ENCODE data around the gene ATRNL1.

ATRNL1 gene

DNA sequence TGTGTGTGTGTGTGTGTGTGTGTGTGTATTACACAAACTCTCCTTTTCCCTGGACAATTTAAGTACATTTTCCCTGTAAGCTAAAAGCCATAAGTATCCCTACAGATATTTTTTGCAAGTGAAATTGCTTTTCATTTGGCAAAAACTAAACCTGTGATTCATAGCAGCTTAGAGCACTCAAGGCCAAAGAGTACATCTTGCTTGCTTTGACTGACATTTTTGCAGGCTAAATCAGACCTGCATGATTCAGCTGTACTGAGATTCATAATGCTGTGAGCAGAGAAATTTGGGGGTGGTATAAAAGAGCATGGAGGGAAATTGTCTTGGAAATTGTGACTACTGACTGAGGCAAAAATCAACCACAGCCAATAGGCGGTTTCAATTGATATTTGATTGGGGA lies 679.4 kb downstream of the ATRNL1 start:
- no peak for TF ChIP-seq EZH2 (IDR thresholded peaks at IDR 0.05; ENCODE audit: borderline replicate concordance, low read depth, low read length, severe bottlenecking)
- TF ChIP-seq CTCF (IDR thresholded peaks at IDR 0.05; ENCODE audit: borderline replicate concordance, extremely low read depth, low read length, poor library complexity, severe bottlenecking): no peak
- Histone ChIP-seq H3K9ac (ENCODE audit: low read depth, low read length) (no peak overlapping the region), H4K20me1 (ENCODE audit: insufficient read depth, low read length) (no peaks in the 10 kb centered on the region), H3K4me2 (ENCODE audit: insufficient read depth, low read length) (no peak overlapping the region), H3K27me3 (ENCODE audit: insufficient read depth, low read length, poor library complexity) (no peaks in the 10 kb centered on the region), H3K27ac (ENCODE audit: low read length) (no peak overlapping the region), H2AFZ (ENCODE audit: low read depth, low read length) (no peak overlapping the region), H3K4me3 (ENCODE audit: low read depth in 1 of 2, low read length in 2 of 2) (no peak overlapping the region), H3K79me2 (ENCODE audit: insufficient read depth, low read length) (no peaks in the 10 kb centered on the region), H3K36me3 (ENCODE audit: insufficient read depth, low read length) (no peaks in the 10 kb centered on the region), H3K9me3 (ENCODE audit: insufficient read depth, low read length, severe bottlenecking) (no peaks in the 10 kb centered on the region), H3K4me1 (ENCODE audit: insufficient read depth, low read length) (no peaks in the 10 kb centered on the region)
- DNase-seq (no peak), ATAC-seq (ENCODE audit: insufficient read depth, low read depth) (no peak)

GRCh38 chr10:115773832-115774231 lies 680.7 kb downstream of the ATRNL1 start:
- TF ChIP-seq CTCF (IDR thresholded peaks at IDR 0.05; ENCODE audit: borderline replicate concordance, extremely low read depth, low read length, poor library complexity, severe bottlenecking) (no peak), EZH2 (IDR thresholded peaks at IDR 0.05; ENCODE audit: borderline replicate concordance, low read depth, low read length, severe bottlenecking) (no peak)
- H2AFZ ChIP-seq (ENCODE audit: low read depth, low read length): no peak overlapping the region
- no peaks in the 10 kb centered on the region for H3K79me2 ChIP-seq (ENCODE audit: insufficient read depth, low read length)
- no peaks in the 10 kb centered on the region for H3K4me1 ChIP-seq (ENCODE audit: insufficient read depth, low read length)
- no peak overlapping the region for H3K4me2 ChIP-seq (ENCODE audit: insufficient read depth, low read length)
- H3K36me3 ChIP-seq (ENCODE audit: insufficient read depth, low read length): no peaks in the 10 kb centered on the region
- no peaks in the 10 kb centered on the region for H3K9me3 ChIP-seq (ENCODE audit: insufficient read depth, low read length, severe bottlenecking)
- H3K27ac ChIP-seq (ENCODE audit: low read length): no peak overlapping the region
- H3K4me3 ChIP-seq (ENCODE audit: low read depth in 1 of 2, low read length in 2 of 2): no peak overlapping the region
- DNase-seq: no peak
- H3K27me3 ChIP-seq (ENCODE audit: insufficient read depth, low read length, poor library complexity): no peaks in the 10 kb centered on the region
- no peaks in the 10 kb centered on the region for H4K20me1 ChIP-seq (ENCODE audit: insufficient read depth, low read length)
- ATAC-seq (ENCODE audit: insufficient read depth, low read depth): no peak
- no peak overlapping the region for H3K9ac ChIP-seq (ENCODE audit: low read depth, low read length)

- no peaks in the 10 kb centered on the region for H3K9me3 ChIP-seq (ENCODE audit: insufficient read depth, low read length, severe bottlenecking)
Observed at GRCh38 chr10:115774721-115775120, 681.6 kb downstream of the ATRNL1 start.

More at GRCh38 chr10:115774721-115775120, 681.6 kb downstream of the ATRNL1 start:
- Histone ChIP-seq H3K4me3 (ENCODE audit: low read depth in 1 of 2, low read length in 2 of 2) (no peak overlapping the region), H3K4me2 (ENCODE audit: insufficient read depth, low read length) (no peak overlapping the region), H2AFZ (ENCODE audit: low read depth, low read length) (no peak overlapping the region), H3K27ac (ENCODE audit: low read length) (no peak overlapping the region), H3K4me1 (ENCODE audit: insufficient read depth, low read length) (no peaks in the 10 kb centered on the region), H4K20me1 (ENCODE audit: insufficient read depth, low read length) (no peaks in the 10 kb centered on the region), H3K79me2 (ENCODE audit: insufficient read depth, low read length) (no peaks in the 10 kb centered on the region), H3K27me3 (ENCODE audit: insufficient read depth, low read length, poor library complexity) (no peaks in the 10 kb centered on the region), H3K36me3 (ENCODE audit: insufficient read depth, low read length) (no peaks in the 10 kb centered on the region), H3K9ac (ENCODE audit: low read depth, low read length) (no peak overlapping the region)
- no peak for TF ChIP-seq CTCF (IDR thresholded peaks at IDR 0.05; ENCODE audit: borderline replicate concordance, extremely low read depth, low read length, poor library complexity, severe bottlenecking)
- TF ChIP-seq EZH2 (IDR thresholded peaks at IDR 0.05; ENCODE audit: borderline replicate concordance, low read depth, low read length, severe bottlenecking): no peak
- no peak for ATAC-seq (ENCODE audit: insufficient read depth, low read depth)
- DNase-seq: no peak
